Left lung (tissue), 10 donors: Measurements from ENCODE around the gene RBFOX1. TPM values are rescaled to one million over a fixed set of nuclear protein-coding genes. Genes with fewer than 3 reads are reported as not detected.

Experiments used
- ATAC-seq: fragments of 200-7000 bp; cut with Tn5 transposase; one replicate; pipeline ENCODE4 v1.9.1; 2020; ENCODE audit warnings: moderate library complexity
- DNase-seq, 4 donors: peaks; one replicate each; pipeline ENCODE4 v3.0.0-alpha.2; 2013 to 2020
- H3K27ac ChIP-seq, 2 donors: fragments of 200-600 bp; sonication (generic) in 1 of 2; one replicate each; pipeline versions ENCODE4 v1.5.0 to v1.8.0; 2020 to 2021
- H3K27me3 ChIP-seq, 2 donors: fragments of 200-600 bp; sonication (generic) in 1 of 2; one replicate each; pipeline versions ENCODE4 v1.5.0 to v1.8.0; 2020 to 2021
- H3K36me3 ChIP-seq, 2 donors: fragments of 200-600 bp; sonication (generic) in 1 of 2; one replicate each; pipeline versions ENCODE4 v1.5.0 to v1.8.0; 2020 to 2021
- H3K4me1 ChIP-seq, 2 donors: fragments of 200-600 bp; one replicate each; pipeline ENCODE4 v1.8.0; 2021
- H3K4me3 ChIP-seq, 2 donors: fragments of 200-600 bp; sonication (generic) in 1 of 2; one replicate each; pipeline versions ENCODE4 v1.5.0 to v1.8.0; 2020 to 2021; ENCODE audit warnings: mild to moderate bottlenecking in 1 of 2
- H3K9me3 ChIP-seq, 2 donors: fragments of 200-600 bp; sonication (generic) in 1 of 2; one replicate each; pipeline versions ENCODE4 v1.5.0 to v1.8.0; 2020 to 2021
- CTCF ChIP-seq, 2 donors: fragments of 200-600 bp; sonication (generic) in 1 of 2; IDR thresholded peaks; one replicate each; pipeline versions ENCODE4 v1.5.0 to v1.8.0; 2021; ENCODE audit warnings: antibody characterized with exemption in 2 of 2
- intact Hi-C, 2 donors: fragments of 100-400 bp; cut with DNase I; formaldehyde crosslinking; loops; one replicate each; pipeline versions ENCODE4 v1.11.2 to v1.14.2; 2022
- polyA plus RNA-seq, 6 donors: library from polyadenylated mRNA; unstranded; fragments of 120-200 nt; gene quantifications; one replicate each; pipeline ENCODE4 v1.2.1, GENCODE V29; 2013; ENCODE audit not compliant: insufficient read length in 6 of 6
- total RNA-seq, 2 donors: library from RNA; stranded (reverse); fragmentation: NEBNext Ultra II Directional; extraction: Animal tissue kit (Norgen Biotek cat#: 25700); gene quantifications; one replicate each; pipeline ENCODE4 v1.2.1, GENCODE V29; 2021
- donor health status: DM: no; HTN: yes; CAD: no.
- donor health status: DM: no; HTN: no; CAD: no.

The RBFOX1 gene
- total and polyA plus RNA-seq, 8 donors: 0.41 to 1.7 (median 0.91) TPM; not detected in 2

- Histone ChIP-seq H3K9me3 (peaks cover 0 to 3% of the 10 kb centered on the region in 2 donors), H3K4me3 (no peak overlapping the region), H3K27me3 (no peaks in the 10 kb centered on the region), H3K4me1 (no peaks in the 10 kb centered on the region), H3K27ac (no peak overlapping the region), H3K36me3 (no peaks in the 10 kb centered on the region)
- TF ChIP-seq CTCF (IDR thresholded peaks at IDR 0.05): no peak
- ATAC-seq (no peak), DNase-seq (no peak)
- intact Hi-C loops: no loop called here
These were observed 382.1 kb downstream of the RBFOX1 start for GRCh38 chr16:7714775-7715174.

GRCh38 chr16:7716660-7717550, 384.3 kb downstream of the RBFOX1 start:
- ATAC-seq (no peak), DNase-seq (no peak)
- TF ChIP-seq CTCF (IDR thresholded peaks at IDR 0.05): no peak
- no peaks in the 10 kb centered on the region for H3K4me1 ChIP-seq
- no peaks in the 10 kb centered on the region for H3K27me3 ChIP-seq
- no peaks in the 10 kb centered on the region for H3K36me3 ChIP-seq
- intact Hi-C loops: no loop called here
- no peaks in the 10 kb centered on the region for H3K9me3 ChIP-seq
- H3K4me3 ChIP-seq: no peak overlapping the region
- H3K27ac ChIP-seq: no peak overlapping the region

GRCh38 chr16:7722761-7723160, 390.1 kb downstream of the RBFOX1 start:
- TF ChIP-seq CTCF (IDR thresholded peaks at IDR 0.05): no peak
- peak in 1 of 4 donors; percentile 6 for DNase-seq
- no peaks in the 10 kb centered on the region for H3K36me3 ChIP-seq
- no peak for ATAC-seq
- no peak overlapping the region for H3K27ac ChIP-seq
- H3K9me3 ChIP-seq: peaks cover 0 to 6% of the 10 kb centered on the region in 2 donors
- no peak overlapping the region for H3K4me3 ChIP-seq
- intact Hi-C loops: no loop called here
- no peaks in the 10 kb centered on the region for H3K27me3 ChIP-seq
- no peaks in the 10 kb centered on the region for H3K4me1 ChIP-seq

- no peaks in the 10 kb centered on the region for H3K36me3 ChIP-seq
- DNase-seq: no peak
- TF ChIP-seq CTCF (IDR thresholded peaks at IDR 0.05): no peak
- no peak overlapping the region for H3K27ac ChIP-seq
- intact Hi-C loops: no loop called here
- ATAC-seq: no peak
- peaks cover 0 to 4% of the 10 kb centered on the region in 2 donors for H3K9me3 ChIP-seq
- H3K4me3 ChIP-seq: no peak overlapping the region
- no peaks in the 10 kb centered on the region for H3K4me1 ChIP-seq
- no peaks in the 10 kb centered on the region for H3K27me3 ChIP-seq
These were observed 398.5 kb downstream of the RBFOX1 start for GRCh38 chr16:7731141-7731540.

GRCh38 chr16:7736138-7736665, 403.6 kb downstream of the RBFOX1 start:
- Histone ChIP-seq H3K36me3 (no peaks in the 10 kb centered on the region), H3K4me1 (no peaks in the 10 kb centered on the region), H3K4me3 (no peak overlapping the region), H3K27me3 (no peaks in the 10 kb centered on the region), H3K9me3 (no peaks in the 10 kb centered on the region), H3K27ac (no peak overlapping the region)
- no peak for TF ChIP-seq CTCF (IDR thresholded peaks at IDR 0.05)
- ATAC-seq: no peak
- DNase-seq: no peak
- intact Hi-C loops: no loop called here
